ENCODE data around the gene GDF11.

Gene GDF11

GRCh38 chr12:55739025-55739378, 3.9 kb upstream of the GDF11 start:
- H3K27ac ChIP-seq (ENCODE audit: low read depth, low read length), result no peak overlapping the region
- peak overlapping the region in 1 of 2 donors; percentile 67 for H3K4me3 ChIP-seq (ENCODE audit: low read depth in 1 of 2, low read length in 2 of 2)
- H3K36me3 ChIP-seq (ENCODE audit: control insufficient read depth in 1 of 2, insufficient read depth in 2 of 2, low read length in 2 of 2), result no peaks in the 10 kb centered on the region
- H3K9me3 ChIP-seq (ENCODE audit: control insufficient read depth in 1 of 2, low read length in 2 of 2), result no peaks in the 10 kb centered on the region
- H3K4me1 ChIP-seq (ENCODE audit: control insufficient read depth in 1 of 2, insufficient read depth in 2 of 2, low read length in 2 of 2), result peaks cover 12 to 22% of the 10 kb centered on the region in 2 donors
- H3K27me3 ChIP-seq (ENCODE audit: control insufficient read depth in 1 of 2, insufficient read depth in 2 of 2, low read length in 2 of 2), result peaks cover under 1 to 6% of the 10 kb centered on the region in 2 donors
- peak overlapping the region in 1 of 2 donors; percentile 4 for H3K9ac ChIP-seq (ENCODE audit: low read depth in 1 of 2, low read length in 2 of 2)

DNA sequence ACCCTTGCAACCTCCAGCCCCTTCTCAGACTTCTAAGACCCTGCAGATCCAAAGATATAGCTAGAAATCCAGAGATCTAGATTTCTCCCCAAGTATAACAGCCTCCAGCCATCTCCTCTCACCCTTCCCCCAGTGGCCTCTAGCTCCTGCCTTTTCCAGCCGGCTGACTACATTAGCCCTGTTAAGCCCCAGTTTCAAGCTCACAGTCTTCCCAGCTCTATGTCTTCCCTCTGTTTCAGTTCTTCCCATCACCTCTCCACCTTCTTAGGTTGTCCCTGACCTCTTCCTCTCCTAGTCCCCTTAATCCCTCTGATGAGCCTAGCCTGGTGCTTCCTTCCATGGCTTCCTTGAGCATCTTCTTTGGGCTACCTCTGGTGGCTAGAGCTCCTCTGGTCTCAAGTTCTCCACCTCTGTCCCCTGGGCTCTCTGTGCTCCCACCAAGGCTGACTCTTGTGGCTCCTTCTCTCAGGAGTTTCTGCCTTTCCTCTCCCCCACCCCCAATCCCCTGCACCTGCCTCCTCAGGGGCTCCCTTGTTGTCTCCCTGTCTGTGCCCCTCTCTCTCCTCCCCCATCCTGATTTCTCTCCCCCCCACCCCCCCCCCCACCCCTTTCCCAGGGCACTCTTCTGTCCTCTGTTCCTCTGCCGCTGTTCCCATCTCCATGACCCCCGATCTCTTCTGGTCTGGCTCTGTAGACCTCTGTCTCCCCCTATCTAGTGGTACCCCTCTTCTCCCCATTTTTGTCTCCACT, 816 bp upstream of the GDF11 start:
- Histone ChIP-seq H3K27ac (ENCODE audit: low read depth, low read length) (no peak overlapping the region), H3K9ac (ENCODE audit: low read depth in 1 of 2, low read length in 2 of 2) (peak overlapping the region in 1 of 2 donors; percentile 20), H3K4me1 (ENCODE audit: control insufficient read depth in 1 of 2, insufficient read depth in 2 of 2, low read length in 2 of 2) (peaks cover 17 to 24% of the 10 kb centered on the region in 2 donors), H3K36me3 (ENCODE audit: control insufficient read depth in 1 of 2, insufficient read depth in 2 of 2, low read length in 2 of 2) (no peaks in the 10 kb centered on the region), H3K4me3 (ENCODE audit: low read depth in 1 of 2, low read length in 2 of 2) (peak overlapping the region in 1 of 2 donors; percentile 25), H3K27me3 (ENCODE audit: control insufficient read depth in 1 of 2, insufficient read depth in 2 of 2, low read length in 2 of 2) (peaks cover 3 to 12% of the 10 kb centered on the region in 2 donors), H3K9me3 (ENCODE audit: control insufficient read depth in 1 of 2, low read length in 2 of 2) (no peaks in the 10 kb centered on the region)

DNA sequence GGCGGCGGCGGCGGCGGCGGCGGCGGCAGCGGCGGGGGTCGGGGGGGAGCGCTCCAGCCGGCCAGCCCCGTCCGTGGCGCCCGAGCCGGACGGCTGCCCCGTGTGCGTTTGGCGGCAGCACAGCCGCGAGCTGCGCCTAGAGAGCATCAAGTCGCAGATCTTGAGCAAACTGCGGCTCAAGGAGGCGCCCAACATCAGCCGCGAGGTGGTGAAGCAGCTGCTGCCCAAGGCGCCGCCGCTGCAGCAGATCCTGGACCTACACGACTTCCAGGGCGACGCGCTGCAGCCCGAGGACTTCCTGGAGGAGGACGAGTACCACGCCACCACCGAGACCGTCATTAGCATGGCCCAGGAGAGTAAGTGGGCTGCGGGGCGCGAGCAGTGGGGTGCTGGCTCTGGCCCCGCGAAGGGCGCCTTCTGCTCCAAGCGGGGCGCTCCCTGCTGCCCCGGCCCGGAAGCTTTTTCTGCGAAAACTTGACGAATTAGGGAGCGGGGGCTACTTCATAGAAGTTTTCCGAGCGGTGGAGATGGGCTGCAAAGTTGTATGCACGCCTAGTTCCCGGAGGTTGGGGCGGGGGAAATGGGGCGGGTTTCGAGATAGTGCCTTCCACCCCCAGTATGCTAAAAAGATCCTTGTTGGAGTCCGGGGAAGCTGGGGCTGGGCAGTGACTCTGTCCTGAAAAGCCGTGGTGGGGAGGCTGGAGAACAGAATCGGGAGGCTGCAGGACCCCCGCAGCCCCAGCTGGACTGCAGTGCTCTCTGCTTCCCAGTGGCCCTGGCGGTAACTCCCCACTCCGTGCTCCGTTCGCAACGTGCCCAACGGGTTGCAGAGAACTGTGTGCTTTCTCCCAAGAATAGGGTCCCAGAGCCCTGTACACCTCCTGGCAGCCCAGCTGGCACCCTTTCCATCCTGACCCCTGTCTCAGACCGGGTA, 751 bp downstream of the GDF11 start:
- Histone ChIP-seq H3K9me3 (ENCODE audit: control insufficient read depth in 1 of 2, low read length in 2 of 2) (no peaks in the 10 kb centered on the region), H3K27me3 (ENCODE audit: control insufficient read depth in 1 of 2, insufficient read depth in 2 of 2, low read length in 2 of 2) (peaks cover 3 to 12% of the 10 kb centered on the region in 2 donors), H3K4me3 (ENCODE audit: low read depth in 1 of 2, low read length in 2 of 2) (peak overlapping the region; percentile 65 to 71), H3K36me3 (ENCODE audit: control insufficient read depth in 1 of 2, insufficient read depth in 2 of 2, low read length in 2 of 2) (no peaks in the 10 kb centered on the region), H3K4me1 (ENCODE audit: control insufficient read depth in 1 of 2, insufficient read depth in 2 of 2, low read length in 2 of 2) (peaks cover 8 to 12% of the 10 kb centered on the region in 2 donors), H3K27ac (ENCODE audit: low read depth, low read length) (no peak overlapping the region), H3K9ac (ENCODE audit: low read depth in 1 of 2, low read length in 2 of 2) (peak overlapping the region; percentile 33 to 61)

GRCh38 chr12:55744340-55745030, 1.6 kb downstream of the GDF11 start:
- Histone ChIP-seq H3K27ac (ENCODE audit: low read depth, low read length) (no peak overlapping the region), H3K9ac (ENCODE audit: low read depth in 1 of 2, low read length in 2 of 2) (peak overlapping the region; percentile 33 to 57)

DNA sequence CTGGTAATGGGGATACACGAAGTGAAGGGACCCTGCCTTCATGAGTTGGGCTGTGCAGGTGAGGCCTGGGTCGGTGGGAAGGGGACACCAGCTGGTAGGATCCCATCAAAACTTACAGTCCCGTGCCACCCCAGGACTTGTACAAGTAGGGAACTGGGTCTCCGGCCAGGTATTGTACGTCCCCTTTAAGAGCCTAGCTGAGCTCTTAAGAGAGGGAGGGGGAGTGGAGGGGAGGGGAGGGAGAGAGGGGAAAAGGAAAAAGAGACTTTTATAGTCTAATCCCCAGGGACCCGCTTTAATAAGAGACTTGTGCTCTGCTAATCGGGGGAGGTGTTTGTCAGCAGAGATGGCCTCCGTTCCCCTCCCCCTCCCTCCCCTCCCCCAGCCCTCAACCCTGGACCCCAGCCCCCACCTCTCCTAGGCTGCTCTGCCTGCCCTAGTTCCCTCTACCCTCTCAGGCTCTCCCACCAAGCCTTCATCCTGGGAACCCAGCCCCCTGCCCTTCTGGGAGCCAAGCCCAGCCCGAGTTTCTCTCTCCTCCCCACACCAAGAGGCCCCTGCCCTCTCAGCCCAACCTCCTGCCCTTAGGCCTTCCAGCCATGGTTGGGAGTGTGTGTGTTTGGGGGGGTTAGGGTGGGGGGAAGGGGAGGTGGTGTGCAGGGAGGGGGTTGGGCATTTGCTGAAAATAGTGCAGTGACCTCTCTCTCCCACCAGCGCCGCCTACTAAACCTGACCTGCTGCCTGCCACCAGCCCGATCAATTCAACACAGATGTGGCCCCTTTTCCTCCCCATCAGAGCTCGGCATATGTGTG, 2.6 kb downstream of the GDF11 start:
- peaks cover 8 to 12% of the 10 kb centered on the region in 2 donors for H3K4me1 ChIP-seq (ENCODE audit: control insufficient read depth in 1 of 2, insufficient read depth in 2 of 2, low read length in 2 of 2)
- H3K4me3 ChIP-seq (ENCODE audit: low read depth in 1 of 2, low read length in 2 of 2), result peak overlapping the region in 1 of 2 donors; percentile 21
- no peak overlapping the region for H3K9ac ChIP-seq (ENCODE audit: low read depth in 1 of 2, low read length in 2 of 2)

More at GRCh38 chr12:55744340-55745030, 1.6 kb downstream of the GDF11 start:
- peak overlapping the region; percentile 65 to 71 for H3K4me3 ChIP-seq (ENCODE audit: low read depth in 1 of 2, low read length in 2 of 2)
- no peaks in the 10 kb centered on the region for H3K9me3 ChIP-seq (ENCODE audit: control insufficient read depth in 1 of 2, low read length in 2 of 2)
- H3K4me1 ChIP-seq (ENCODE audit: control insufficient read depth in 1 of 2, insufficient read depth in 2 of 2, low read length in 2 of 2), result peaks cover 8 to 12% of the 10 kb centered on the region in 2 donors
- peaks cover 3 to 12% of the 10 kb centered on the region in 2 donors for H3K27me3 ChIP-seq (ENCODE audit: control insufficient read depth in 1 of 2, insufficient read depth in 2 of 2, low read length in 2 of 2)
- peaks cover 0 to 5% of the 10 kb centered on the region in 2 donors for H3K36me3 ChIP-seq (ENCODE audit: control insufficient read depth in 1 of 2, insufficient read depth in 2 of 2, low read length in 2 of 2)

DNA sequence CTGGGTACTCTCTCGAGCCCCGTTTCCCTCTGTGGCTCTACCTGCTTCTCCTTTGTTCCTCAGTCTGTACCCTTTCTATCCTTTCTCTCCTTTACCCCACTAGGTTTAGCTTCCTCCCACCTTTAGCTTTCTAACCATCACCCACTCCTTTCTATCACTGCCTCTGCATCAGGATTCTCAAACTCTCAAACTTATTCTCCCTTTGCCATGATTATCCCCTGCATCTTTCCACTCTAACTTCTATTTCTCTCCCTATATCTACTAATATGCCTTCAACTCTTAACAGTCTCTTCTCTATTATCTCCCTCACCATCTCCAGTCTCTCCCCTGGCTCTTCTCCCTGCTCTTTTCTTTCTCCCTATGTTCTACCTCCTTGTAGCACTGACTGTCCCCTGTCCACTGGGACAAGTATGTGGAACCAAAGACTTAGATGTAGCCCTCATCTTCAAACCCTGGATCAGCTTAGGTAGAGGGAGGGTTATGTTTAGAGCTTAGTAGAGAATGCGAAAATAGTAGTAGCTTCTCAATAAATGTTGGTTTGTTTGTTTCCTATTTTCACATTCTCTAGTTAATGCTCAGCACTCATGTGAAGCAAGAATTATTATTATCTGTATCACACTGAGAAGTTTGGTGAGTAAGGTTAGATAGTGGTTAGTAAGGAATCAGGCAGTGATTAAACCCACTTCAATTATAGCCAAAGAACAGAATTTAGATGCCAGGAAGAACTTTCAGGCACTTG, 3.4 kb downstream of the GDF11 start:
- H3K27ac ChIP-seq (ENCODE audit: low read depth, low read length), result no peak overlapping the region

More for the DNA sequence above, 2.6 kb downstream of the GDF11 start:
- peaks cover 3 to 12% of the 10 kb centered on the region in 2 donors for H3K27me3 ChIP-seq (ENCODE audit: control insufficient read depth in 1 of 2, insufficient read depth in 2 of 2, low read length in 2 of 2)
- H3K27ac ChIP-seq (ENCODE audit: low read depth, low read length), result no peak overlapping the region
- no peaks in the 10 kb centered on the region for H3K9me3 ChIP-seq (ENCODE audit: control insufficient read depth in 1 of 2, low read length in 2 of 2)
- peaks cover 0 to 7% of the 10 kb centered on the region in 2 donors for H3K36me3 ChIP-seq (ENCODE audit: control insufficient read depth in 1 of 2, insufficient read depth in 2 of 2, low read length in 2 of 2)

GRCh38 chr12:55746913-55747231, 4.0 kb downstream of the GDF11 start:
- Histone ChIP-seq H3K4me1 (ENCODE audit: control insufficient read depth in 1 of 2, insufficient read depth in 2 of 2, low read length in 2 of 2) (peaks cover 8 to 12% of the 10 kb centered on the region in 2 donors), H3K27me3 (ENCODE audit: control insufficient read depth in 1 of 2, insufficient read depth in 2 of 2, low read length in 2 of 2) (peaks cover 3 to 9% of the 10 kb centered on the region in 2 donors), H3K9ac (ENCODE audit: low read depth in 1 of 2, low read length in 2 of 2) (no peak overlapping the region), H3K9me3 (ENCODE audit: control insufficient read depth in 1 of 2, low read length in 2 of 2) (no peaks in the 10 kb centered on the region), H3K4me3 (ENCODE audit: low read depth in 1 of 2, low read length in 2 of 2) (no peak overlapping the region), H3K27ac (ENCODE audit: low read depth, low read length) (no peak overlapping the region), H3K36me3 (ENCODE audit: control insufficient read depth in 1 of 2, insufficient read depth in 2 of 2, low read length in 2 of 2) (peaks cover 7 to 20% of the 10 kb centered on the region in 2 donors)

More for the DNA sequence above, 3.4 kb downstream of the GDF11 start:
- Histone ChIP-seq H3K4me3 (ENCODE audit: low read depth in 1 of 2, low read length in 2 of 2) (no peak overlapping the region), H3K27me3 (ENCODE audit: control insufficient read depth in 1 of 2, insufficient read depth in 2 of 2, low read length in 2 of 2) (peaks cover 3 to 12% of the 10 kb centered on the region in 2 donors), H3K9me3 (ENCODE audit: control insufficient read depth in 1 of 2, low read length in 2 of 2) (no peaks in the 10 kb centered on the region), H3K36me3 (ENCODE audit: control insufficient read depth in 1 of 2, insufficient read depth in 2 of 2, low read length in 2 of 2) (peaks cover 2 to 15% of the 10 kb centered on the region in 2 donors), H3K9ac (ENCODE audit: low read depth in 1 of 2, low read length in 2 of 2) (no peak overlapping the region), H3K4me1 (ENCODE audit: control insufficient read depth in 1 of 2, insufficient read depth in 2 of 2, low read length in 2 of 2) (peaks cover 8 to 12% of the 10 kb centered on the region in 2 donors)

GRCh38 chr12:55748230-55748993, 5.5 kb downstream of the GDF11 start:
- Histone ChIP-seq H3K4me1 (ENCODE audit: control insufficient read depth in 1 of 2, insufficient read depth in 2 of 2, low read length in 2 of 2) (peaks cover 8 to 11% of the 10 kb centered on the region in 2 donors), H3K36me3 (ENCODE audit: control insufficient read depth in 1 of 2, insufficient read depth in 2 of 2, low read length in 2 of 2) (peaks cover 9 to 32% of the 10 kb centered on the region in 2 donors), H3K9ac (ENCODE audit: low read depth in 1 of 2, low read length in 2 of 2) (no peak overlapping the region), H3K9me3 (ENCODE audit: control insufficient read depth in 1 of 2, low read length in 2 of 2) (no peaks in the 10 kb centered on the region), H3K27me3 (ENCODE audit: control insufficient read depth in 1 of 2, insufficient read depth in 2 of 2, low read length in 2 of 2) (peaks cover 3 to 8% of the 10 kb centered on the region in 2 donors), H3K27ac (ENCODE audit: low read depth, low read length) (no peak overlapping the region), H3K4me3 (ENCODE audit: low read depth in 1 of 2, low read length in 2 of 2) (no peak overlapping the region)
